ENCODE results near the gene SERPINA4.

GRCh38 chr14:94593749-94594431 lies 32.6 kb downstream of the SERPINA4 start:
- TF ChIP-seq CTCF (conservative IDR thresholded peaks at IDR 0.05) (no peak), EZH2 (IDR thresholded peaks at IDR 0.05; ENCODE audit: low read depth) (no peak)

All from PC-9 (cell line).